Glutamatergic neuron (in vitro differentiated cells): ENCODE results near the gene HID1. TPM values are rescaled to one million over a fixed set of nuclear protein-coding genes. Genes with fewer than 3 reads are reported as not detected.
A peak's percentile ranks its signal among the peaks of the same experiment; 100 is the strongest.

ENCODE experiments used
- DNase-seq: peaks from one replicate; pipeline ENCODE4 v3.0.0; 2022
- H3K27ac Mint-ChIP-seq: one replicate; pipeline ENCODE4 v1.8.0; 2020; ENCODE audit warnings: mild to moderate bottlenecking, mixed read lengths, inconsistent platforms; ENCODE audit not compliant: unreplicated experiment
- H3K27me3 Mint-ChIP-seq: one replicate; pipeline ENCODE4 v1.8.0; 2020; ENCODE audit warnings: mild to moderate bottlenecking, moderate library complexity, mixed read lengths, inconsistent platforms; ENCODE audit not compliant: unreplicated experiment
- H3K36me3 Mint-ChIP-seq: one replicate; pipeline ENCODE4 v1.8.0; 2020; ENCODE audit warnings: mild to moderate bottlenecking, mixed read lengths, inconsistent platforms; ENCODE audit not compliant: unreplicated experiment
- H3K4me1 Mint-ChIP-seq: one replicate; pipeline ENCODE4 v1.8.0; 2020; ENCODE audit warnings: mild to moderate bottlenecking, low read depth, mixed read lengths, inconsistent platforms; ENCODE audit not compliant: unreplicated experiment
- H3K4me3 Mint-ChIP-seq: one replicate; pipeline ENCODE4 v1.8.0; 2020; ENCODE audit warnings: mild to moderate bottlenecking, mixed read lengths, inconsistent platforms; ENCODE audit not compliant: unreplicated experiment
- H3K9me3 Mint-ChIP-seq: one replicate; pipeline ENCODE4 v1.8.0; 2020; ENCODE audit warnings: mild to moderate bottlenecking, moderate library complexity, mixed read lengths, inconsistent platforms; ENCODE audit not compliant: unreplicated experiment
- CTCF ChIP-seq: fragments of 200-600 bp; sonication (generic); IDR thresholded peaks from one replicate; pipeline ENCODE4 v1.5.0; 2021; ENCODE audit not compliant: partially characterized antibody, unreplicated experiment
- total RNA-seq: library from RNA; stranded (reverse); fragmentation: NEBNext Ultra II Directional; extraction: Animal tissue kit (Norgen Biotek cat#: 25700); gene quantifications from one replicate; pipeline ENCODE4 v1.2.1, GENCODE V29; 2021; ENCODE audit not compliant: unreplicated experiment

HID1 gene
- total RNA-seq, 1 donor from 2014 or later, result 106 TPM

DNA sequence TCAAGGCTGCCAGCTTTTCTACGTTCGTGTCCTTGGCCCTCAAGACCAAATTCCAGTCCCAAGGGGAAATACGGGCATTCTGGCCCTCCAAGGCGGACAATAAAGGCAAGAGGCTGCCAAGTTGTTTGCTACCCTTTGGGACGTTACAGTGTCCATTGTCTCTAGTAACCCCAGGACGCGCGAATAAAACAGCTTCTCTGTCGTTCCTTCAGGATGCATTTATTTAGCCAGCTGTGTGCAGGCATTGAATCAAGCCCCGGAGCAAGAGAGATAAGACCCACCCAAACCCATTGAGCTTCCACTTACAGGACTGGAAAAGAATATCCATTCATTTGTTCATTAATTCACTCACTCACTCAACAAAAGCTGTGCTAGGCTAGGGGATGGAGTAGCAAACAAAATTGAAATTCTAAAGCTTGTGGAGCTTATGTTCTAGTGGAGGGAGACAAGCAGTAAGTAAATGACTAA lies 40.6 kb upstream of the HID1 start:
- no peak for DNase-seq
- peak overlapping the region; percentile 100 for H3K27ac Mint-ChIP-seq
- H3K4me3 Mint-ChIP-seq, result peak overlapping the region; percentile 82
- H3K27me3 Mint-ChIP-seq, result peaks cover 8% of the 10 kb centered on the region
- no peak for TF ChIP-seq CTCF
- H3K4me1 Mint-ChIP-seq, result peaks cover 22% of the 10 kb centered on the region
- H3K9me3 Mint-ChIP-seq, result peaks cover 6% of the 10 kb centered on the region
- no peaks in the 10 kb centered on the region for H3K36me3 Mint-ChIP-seq

GRCh38 chr17:75012346-75013091 lies 40.0 kb upstream of the HID1 start, which contains the start of gene MRPL58:
MRPL58 (plus strand) TSS chr17:75012670; CDS start chr17:75012687, 17 bp downstream.
- peak; percentile 74 for TF ChIP-seq CTCF
- H3K4me3 Mint-ChIP-seq, result peak within 1 kb of the TSS; percentile 98
- DNase-seq, result peak; percentile 92
- peaks cover 9% of the 10 kb centered on the region for H3K27me3 Mint-ChIP-seq
- H3K27ac Mint-ChIP-seq, result peak within 1 kb of the TSS; percentile 100
- peaks cover 6% of the 10 kb centered on the region for H3K9me3 Mint-ChIP-seq
- peaks cover 22% of the 10 kb centered on the region for H3K4me1 Mint-ChIP-seq
- no peaks in the 10 kb centered on the region for H3K36me3 Mint-ChIP-seq

GRCh38 chr17:75012096-75012345 lies 39.5 kb upstream of the HID1 start:
- peaks cover 9% of the 10 kb centered on the region for H3K27me3 Mint-ChIP-seq
- H3K4me3 Mint-ChIP-seq, result peak overlapping the region; percentile 98
- H3K36me3 Mint-ChIP-seq, result no peaks in the 10 kb centered on the region
- no peak for DNase-seq
- no peak for TF ChIP-seq CTCF
- H3K9me3 Mint-ChIP-seq, result peaks cover 6% of the 10 kb centered on the region
- H3K27ac Mint-ChIP-seq, result peak overlapping the region; percentile 100
- peaks cover 22% of the 10 kb centered on the region for H3K4me1 Mint-ChIP-seq

GRCh38 chr17:75011401-75012095 lies 39.0 kb upstream of the HID1 start:
- H3K4me3 Mint-ChIP-seq, result peak overlapping the region; percentile 98
- peak; percentile 56 for DNase-seq
- peaks cover 9% of the 10 kb centered on the region for H3K27me3 Mint-ChIP-seq
- H3K4me1 Mint-ChIP-seq, result peaks cover 22% of the 10 kb centered on the region
- H3K36me3 Mint-ChIP-seq, result no peaks in the 10 kb centered on the region
- TF ChIP-seq CTCF, result no peak
- H3K9me3 Mint-ChIP-seq, result peaks cover 6% of the 10 kb centered on the region
- H3K27ac Mint-ChIP-seq, result peak overlapping the region; percentile 100
